Heart right ventricle (tissue), 16 donors: ENCODE measurements around the gene COPS6. TPM values are rescaled to one million over a fixed set of nuclear protein-coding genes. Genes with fewer than 3 reads are reported as not detected.

ENCODE experiments used
- ATAC-seq, 8 donors: fragments of 200-7000 bp; cut with Tn5 transposase; one replicate each; pipeline ENCODE4 v1.9.1; 2020; ENCODE audit warnings: mild to moderate bottlenecking in 8 of 8, moderate library complexity in 8 of 8, moderate number of reproducible peaks in 1 of 8
- DNase-seq, 2 donors: peaks; one replicate each; pipeline ENCODE4 v3.0.0-alpha.2; 2020
- H3K27ac ChIP-seq, 10 donors: fragments of 200-600 bp; sonication (generic) in 2 of 10; one replicate each; pipeline versions ENCODE4 v1.5.0 to v1.8.0; 2020 to 2022; ENCODE audit warnings: mild to moderate bottlenecking in 3 of 10
- H3K27me3 ChIP-seq, 7 donors: fragments of 200-600 bp; one replicate each; pipeline ENCODE4 v1.8.0; 2021 to 2022; ENCODE audit warnings: mild to moderate bottlenecking in 2 of 7
- H3K36me3 ChIP-seq, 9 donors: fragments of 200-600 bp; sonication (generic) in 1 of 9; one replicate each; pipeline versions ENCODE4 v1.5.0 to v1.8.0; 2020 to 2022; ENCODE audit warnings: mild to moderate bottlenecking in 2 of 9
- H3K4me1 ChIP-seq, 9 donors: fragments of 200-600 bp; sonication (generic) in 1 of 9; one replicate each; pipeline versions ENCODE4 v1.5.0 to v1.8.0; 2020 to 2022; ENCODE audit warnings: mild to moderate bottlenecking in 4 of 9
- H3K4me3 ChIP-seq, 10 donors: fragments of 200-600 bp; sonication (generic) in 2 of 10; one replicate each; pipeline versions ENCODE4 v1.5.0 to v1.8.0; 2020 to 2022; ENCODE audit warnings: mild to moderate bottlenecking in 7 of 10, moderate library complexity in 2 of 10
- H3K9me3 ChIP-seq, 11 donors: fragments of 200-600 bp in 10 of 11; sonication (generic) in 2 of 11; one replicate each; pipeline versions ENCODE4 v1.5.0 to v1.8.0; 2013 to 2022; ENCODE audit warnings: mild to moderate bottlenecking in 2 of 11, control low read depth in 1 of 11, moderate library complexity in 1 of 11
- WGBS, 2 donors: extraction: QIAGEN DNeasy Blood & Tissue Kit; methylation state at CpG; one replicate each; pipeline ENCODE4 v1.1.7; 2013; ENCODE audit warnings: inconsistent platforms in 1 of 2; 5-methylcytosine and 5-hydroxymethylcytosine counted together
- intact Hi-C, 10 donors: fragments of 100-400 bp; cut with DNase I; formaldehyde crosslinking; loops; one replicate each; pipeline versions ENCODE4 v1.11.1 to v1.14.2; 2022
- polyA plus RNA-seq, 2 donors: library from polyadenylated mRNA; stranded (reverse); fragments of 200-250 nt; gene quantifications; one replicate each; pipeline ENCODE4 v1.2.3, GENCODE V29; 2013
- total RNA-seq, 10 donors: library from RNA; stranded (reverse); fragmentation: NEBNext Ultra II Directional in 3 of 10; extraction: Animal tissue kit (Norgen Biotek cat#: 25700) in 3 of 10; gene quantifications; one replicate each; pipeline versions ENCODE4 v1.2.1 to v1.2.4, GENCODE V29; 2021 to 2023
- TF ChIP-seq, protein P1 (sequence below), 9 donors: fragments of 200-600 bp; sonication (generic) in 2 of 9; IDR thresholded peaks; one replicate each; pipeline versions ENCODE4 v1.5.0 to v1.8.0; 2021 to 2022; ENCODE audit warnings: antibody characterized with exemption in 9 of 9, mild to moderate bottlenecking in 5 of 9, moderate library complexity in 1 of 9
- donor health status: Arrhythmogenic right ventricular cardiomyopathy.
- donor health status: ischemic (EF 13 %, LVEDD 7.1; RV severe dilation, severe dysfunction).
- donor health status: healthy with polysubstance abuse.
- donor health status: DM: no; HTN: yes; CAD: no.
- donor health status: DM: no; HTN: no; CAD: no.
- donor health status: ischemic (EF 25% LVEDD 6.9; RV normal size, moderate dysfunction).
- donor health status: ischemic (EF 25% LVEDD 5.7; RV mildly dilated, moderate dysfunction).
- donor health status: healthy.
- donor health status: DM: yes; HTN: yes; CAD: no.
- donor health status: Ischemic cardiomyopathy.
- donor health status: ischemic (EF 35%, LVEDD 5.7; RV mildly dilated, moderate dysfunction).
- donor health status: nonischemic (EF 11% LVEDD 7.7; RV severe dilation, severe dysfunction).
- donor health status: DM: yes; HTN: yes; CAD: no.
- donor health status: PGD.
- donor health status: ischemic (EF 29% LVEDD 5.4; RV normal size, mild dysfunction).
- donor health status: nonischemic (EF 23%, LVEDD 6.1; RV moderate dilation, normal function).

The COPS6 gene
- total and polyA plus RNA-seq, 12 donors = 106 to 135 (median 116) TPM

DNA sequence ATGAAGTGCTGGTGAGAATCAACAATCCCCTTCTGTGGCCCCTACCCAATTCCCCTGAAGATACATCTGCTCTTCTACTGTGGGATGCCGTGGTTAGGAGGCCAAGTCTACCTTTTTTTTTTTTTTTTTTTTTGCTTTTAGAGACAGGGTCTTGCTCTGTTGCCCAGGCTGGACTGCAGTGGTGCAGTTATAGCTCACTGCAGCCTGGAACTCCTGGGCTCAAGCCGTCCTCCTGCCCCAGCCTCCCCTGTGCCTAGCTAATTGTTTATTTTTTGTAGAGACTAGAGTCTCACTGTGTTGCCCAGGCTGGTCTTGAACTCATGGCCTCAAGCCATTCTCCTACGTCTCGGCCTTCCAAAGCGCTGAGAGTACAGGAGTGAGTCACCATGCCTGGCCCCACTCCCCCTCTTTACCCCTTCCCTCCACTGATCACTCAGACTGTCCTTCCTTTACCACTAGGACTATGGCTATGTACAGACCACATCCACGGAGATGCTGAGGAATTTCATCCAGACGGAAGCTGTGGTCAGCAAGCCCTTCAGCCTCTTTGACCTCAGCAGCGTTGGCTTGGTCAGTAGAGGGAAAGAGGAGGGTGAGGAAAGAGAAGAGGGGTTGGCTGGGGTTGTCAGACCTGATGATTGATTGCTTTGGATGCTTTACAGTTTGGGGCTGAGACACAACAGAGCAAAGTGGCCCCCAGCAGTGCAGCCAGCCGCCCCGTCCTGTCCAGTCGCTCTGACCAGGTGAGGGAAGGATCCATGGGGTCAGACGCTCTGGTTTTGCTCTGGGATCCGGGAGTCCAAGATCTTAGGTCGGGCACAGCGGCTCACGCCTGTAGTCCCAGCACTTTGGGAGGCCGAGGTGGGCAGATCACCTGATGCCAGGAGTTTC, 14.4 kb downstream of the COPS6 start:
- 89 to 90% methylated on average over 17 of the region's 17 CpGs for WGBS, 2 donors
- ATAC-seq (no peak), DNase-seq (no peak)
- Histone ChIP-seq H3K27me3 (no peaks in the 10 kb centered on the region), H3K36me3 (peaks cover 0 to 69% (median 26%) of the 10 kb centered on the region in 9 donors), H3K27ac (no peak overlapping the region), H3K4me3 (no peak overlapping the region), H3K9me3 (no peaks in the 10 kb centered on the region), H3K4me1 (peaks cover 3 to 32% (median 26%) of the 10 kb centered on the region in 9 donors)
- intact Hi-C loops = no loop called here
- TF ChIP-seq, protein P1, sequence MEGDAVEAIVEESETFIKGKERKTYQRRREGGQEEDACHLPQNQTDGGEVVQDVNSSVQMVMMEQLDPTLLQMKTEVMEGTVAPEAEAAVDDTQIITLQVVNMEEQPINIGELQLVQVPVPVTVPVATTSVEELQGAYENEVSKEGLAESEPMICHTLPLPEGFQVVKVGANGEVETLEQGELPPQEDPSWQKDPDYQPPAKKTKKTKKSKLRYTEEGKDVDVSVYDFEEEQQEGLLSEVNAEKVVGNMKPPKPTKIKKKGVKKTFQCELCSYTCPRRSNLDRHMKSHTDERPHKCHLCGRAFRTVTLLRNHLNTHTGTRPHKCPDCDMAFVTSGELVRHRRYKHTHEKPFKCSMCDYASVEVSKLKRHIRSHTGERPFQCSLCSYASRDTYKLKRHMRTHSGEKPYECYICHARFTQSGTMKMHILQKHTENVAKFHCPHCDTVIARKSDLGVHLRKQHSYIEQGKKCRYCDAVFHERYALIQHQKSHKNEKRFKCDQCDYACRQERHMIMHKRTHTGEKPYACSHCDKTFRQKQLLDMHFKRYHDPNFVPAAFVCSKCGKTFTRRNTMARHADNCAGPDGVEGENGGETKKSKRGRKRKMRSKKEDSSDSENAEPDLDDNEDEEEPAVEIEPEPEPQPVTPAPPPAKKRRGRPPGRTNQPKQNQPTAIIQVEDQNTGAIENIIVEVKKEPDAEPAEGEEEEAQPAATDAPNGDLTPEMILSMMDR (IDR thresholded peaks at IDR 0.05) = no peak

GRCh38 chr7:100105534-100105933, 16.8 kb downstream of the COPS6 start:
- no peak for ATAC-seq
- WGBS, 2 donors = 90 to 96% methylated on average over 4 of the region's 4 CpGs
- H3K36me3 ChIP-seq = peaks cover 0 to 79% (median 24%) of the 10 kb centered on the region in 9 donors

DNA sequence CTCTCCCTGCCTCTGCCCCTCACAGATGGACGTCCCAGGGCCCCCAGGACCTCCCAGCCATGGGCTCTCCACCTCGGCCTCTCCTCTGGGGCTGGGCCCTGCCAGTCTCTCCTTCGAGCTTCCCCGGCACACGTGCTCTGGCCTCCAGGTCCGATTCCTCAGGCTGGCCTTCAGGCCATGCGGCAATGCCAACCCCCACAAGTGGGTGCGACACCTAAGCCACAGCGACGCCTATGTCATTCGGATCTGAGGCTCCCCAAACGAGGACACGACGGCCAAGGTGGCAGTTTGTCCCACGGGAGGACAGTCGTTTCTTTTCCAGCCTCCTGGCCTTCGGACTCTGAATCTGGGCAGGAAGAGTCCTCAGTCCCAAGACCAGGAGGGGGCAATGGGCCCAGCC, 17.9 kb downstream of the COPS6 start:
- Histone ChIP-seq H3K9me3 (no peaks in the 10 kb centered on the region), H3K36me3 (peaks cover 0 to 90% (median 30%) of the 10 kb centered on the region in 9 donors), H3K4me1 (peaks cover 0 to 10% (median 7%) of the 10 kb centered on the region in 9 donors), H3K4me3 (no peak overlapping the region), H3K27ac (no peak overlapping the region), H3K27me3 (no peaks in the 10 kb centered on the region)
- intact Hi-C loops = no loop called here
- 78 to 84% methylated on average over 17 of the region's 17 CpGs for WGBS, 2 donors
- DNase-seq (no peak), ATAC-seq (no peak)
- TF ChIP-seq, protein P1 (IDR thresholded peaks at IDR 0.05) = no peak

More at GRCh38 chr7:100105534-100105933, 16.8 kb downstream of the COPS6 start:
- TF ChIP-seq, protein P1 (IDR thresholded peaks at IDR 0.05) = no peak
- Histone ChIP-seq H3K9me3 (no peaks in the 10 kb centered on the region), H3K4me1 (peaks cover 0 to 13% (median 10%) of the 10 kb centered on the region in 9 donors), H3K27ac (no peak overlapping the region), H3K27me3 (no peaks in the 10 kb centered on the region), H3K4me3 (no peak overlapping the region)
- intact Hi-C loops = no loop called here
- DNase-seq = no peak

DNA sequence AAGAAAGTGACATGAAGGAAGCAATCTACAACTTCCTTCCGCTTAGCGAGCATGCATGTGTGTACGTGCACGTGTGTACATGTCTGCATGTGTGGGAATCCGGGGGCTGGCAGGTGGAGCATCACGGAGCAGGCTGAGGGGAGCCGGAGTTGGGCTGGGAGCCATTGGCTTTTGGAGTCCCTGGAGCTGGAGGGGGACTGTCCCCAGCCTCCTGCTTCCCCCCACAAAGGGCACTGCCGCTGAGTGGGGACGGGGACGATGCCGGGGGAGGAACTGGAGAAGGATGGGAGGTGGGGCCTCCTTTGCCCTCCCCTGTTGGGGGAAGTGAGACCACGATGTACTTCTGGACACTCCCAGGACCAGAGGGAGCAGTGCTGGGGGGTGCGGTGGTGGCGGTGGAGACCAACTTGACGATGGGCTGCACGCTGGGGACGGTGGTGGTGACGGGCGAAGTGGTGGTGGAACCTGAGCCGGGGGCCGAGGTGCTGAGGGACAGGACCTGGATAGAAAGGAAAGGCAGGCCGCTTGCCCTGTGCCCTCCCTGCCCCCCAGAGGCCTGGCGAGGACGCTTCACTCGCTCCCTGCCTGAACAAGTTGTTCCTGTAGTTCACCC, 18.5 kb downstream of the COPS6 start:
- Histone ChIP-seq H3K27me3 (no peaks in the 10 kb centered on the region), H3K9me3 (no peaks in the 10 kb centered on the region), H3K4me1 (peaks cover 0 to 6% (median 4%) of the 10 kb centered on the region in 9 donors), H3K36me3 (peaks cover 0 to 96% (median 36%) of the 10 kb centered on the region in 9 donors), H3K4me3 (no peak overlapping the region), H3K27ac (no peak overlapping the region)
- 82 to 85% methylated on average over 25 of the region's 25 CpGs for WGBS, 2 donors
- TF ChIP-seq, protein P1 (IDR thresholded peaks at IDR 0.05) = no peak
- intact Hi-C loops = no loop called here
- ATAC-seq = no peak
- DNase-seq = no peak
